CD4-positive, alpha-beta T cell treated with Interleukin-12 subunit alpha and Interleukin-12 subunit beta, for 1 hour (primary cell): ENCODE measurements around the gene ITGAL.
"Not testable (repeated sequence)": the region's sequence is repeated elsewhere in the genome, so short reads cannot be mapped to it uniquely, and the experiment has no call there.

Experiments
- DNase-seq: peaks from one replicate; pipeline ENCODE4 v3.0.0-alpha.2; 2020

The ITGAL gene

GRCh38 chr16:30457743-30458560 lies 14.6 kb upstream of the ITGAL start:
- DNase-seq: no peak

DNA sequence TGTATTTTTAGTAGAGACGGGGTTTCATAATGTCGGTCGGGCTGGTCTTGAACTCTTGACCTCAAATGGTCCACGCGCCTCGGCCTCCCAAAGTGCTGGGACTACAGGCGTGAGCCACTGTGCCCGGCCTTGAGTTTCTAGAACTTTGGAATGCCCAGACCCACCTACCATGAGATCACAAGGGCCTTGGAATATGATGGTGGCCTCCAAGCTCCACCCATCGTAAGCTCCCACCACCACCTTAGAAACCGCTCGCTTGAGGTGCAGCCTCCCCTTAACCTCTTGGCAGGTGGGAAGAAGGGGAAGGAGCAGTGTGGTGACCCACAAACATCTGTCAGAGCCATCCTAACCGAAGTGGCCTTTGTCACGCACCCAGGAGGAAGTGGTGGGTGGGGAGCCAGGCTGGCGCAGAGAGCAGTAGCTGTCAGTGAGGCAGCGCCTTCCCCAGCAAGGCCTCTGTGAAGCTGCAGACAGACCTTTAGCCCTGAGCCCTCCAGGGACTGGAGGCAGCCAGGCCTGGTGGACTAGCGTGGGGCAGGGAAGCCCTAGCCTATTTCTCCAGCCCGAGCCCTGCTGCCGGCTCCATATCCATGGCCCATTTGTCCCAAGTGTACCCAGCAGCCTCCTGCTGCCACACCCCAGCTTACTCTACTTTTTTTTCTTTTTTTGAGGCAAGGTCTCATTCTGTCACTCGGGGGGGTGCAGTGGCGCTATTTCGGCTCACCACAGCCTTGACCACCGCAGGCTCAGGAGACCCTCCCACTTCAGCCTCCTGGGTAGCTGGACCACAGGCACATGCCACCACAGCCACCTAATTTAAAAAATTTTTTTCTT lies 13.8 kb upstream of the ITGAL start:
- peak; percentile 77 for DNase-seq

DNA sequence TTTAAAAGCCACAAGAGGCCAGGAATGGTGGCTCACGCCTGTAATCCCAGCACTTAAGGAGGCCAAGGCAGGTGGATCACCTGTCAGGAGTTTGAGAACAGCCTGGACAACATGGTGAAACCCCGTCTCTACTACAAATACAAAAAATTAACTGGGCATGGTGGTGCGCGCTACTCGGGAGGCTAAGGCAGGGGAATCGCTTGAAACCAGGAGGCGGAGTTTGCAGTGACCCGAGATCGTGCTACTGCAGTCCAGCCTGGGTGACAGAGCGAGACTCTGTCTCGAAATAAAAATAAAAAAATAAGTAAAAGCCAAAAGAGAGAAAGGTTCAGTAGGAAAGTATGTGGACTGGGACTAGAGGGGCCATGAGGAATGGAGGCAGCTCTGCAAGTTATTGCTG lies 13.1 kb upstream of the ITGAL start:
- DNase-seq: no peak

DNA sequence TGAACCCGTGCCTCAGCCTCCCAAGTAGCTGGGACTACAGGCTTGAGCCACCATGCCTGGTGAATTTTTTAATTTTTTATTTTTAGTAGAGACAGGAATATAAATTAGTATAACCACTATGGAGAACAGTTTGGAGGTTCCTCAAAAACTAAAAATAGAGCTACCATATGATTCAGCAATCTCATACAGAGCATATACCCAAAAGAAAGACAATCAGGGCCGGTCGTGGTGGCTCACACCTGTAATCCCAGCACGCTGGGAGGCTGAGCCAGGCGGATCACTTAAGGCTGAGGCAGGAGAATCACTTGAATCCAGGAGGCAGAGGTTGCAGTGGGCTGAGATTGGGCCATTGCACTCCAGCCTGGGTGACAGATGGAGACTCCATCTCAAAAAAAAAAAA lies 11.1 kb upstream of the ITGAL start:
- DNase-seq: not testable (repeated sequence)

DNA sequence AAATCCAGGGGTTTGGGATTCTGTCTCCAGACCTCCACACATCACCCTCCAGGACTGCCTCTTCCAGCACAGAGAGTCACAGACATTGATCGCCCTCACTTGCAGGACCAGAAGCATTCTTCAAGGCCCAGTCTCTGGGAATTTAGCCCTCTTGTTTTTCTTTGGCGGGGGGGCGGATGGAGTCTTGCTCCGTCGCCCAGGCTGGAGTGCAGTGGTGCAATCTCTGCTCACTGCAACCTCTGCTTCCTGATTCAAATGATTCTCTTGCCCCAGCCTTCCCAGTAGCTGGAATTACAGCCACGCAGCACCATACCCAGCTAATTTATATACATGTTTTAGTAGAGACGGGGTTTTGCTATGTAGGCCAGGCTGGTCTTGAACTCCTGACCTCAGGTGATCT lies 8.5 kb upstream of the ITGAL start:
- DNase-seq: no peak

GRCh38 chr16:30470170-30470512 lies 2.4 kb upstream of the ITGAL start:
- no peak for DNase-seq

GRCh38 chr16:30470632-30470995 lies 1.9 kb upstream of the ITGAL start:
- DNase-seq: no peak

- peak; percentile 56 for DNase-seq
Observed at GRCh38 chr16:30473231-30474073, 910 bp downstream of the ITGAL start.

GRCh38 chr16:30474074-30474452 lies 1.5 kb downstream of the ITGAL start:
- DNase-seq: no peak

DNA sequence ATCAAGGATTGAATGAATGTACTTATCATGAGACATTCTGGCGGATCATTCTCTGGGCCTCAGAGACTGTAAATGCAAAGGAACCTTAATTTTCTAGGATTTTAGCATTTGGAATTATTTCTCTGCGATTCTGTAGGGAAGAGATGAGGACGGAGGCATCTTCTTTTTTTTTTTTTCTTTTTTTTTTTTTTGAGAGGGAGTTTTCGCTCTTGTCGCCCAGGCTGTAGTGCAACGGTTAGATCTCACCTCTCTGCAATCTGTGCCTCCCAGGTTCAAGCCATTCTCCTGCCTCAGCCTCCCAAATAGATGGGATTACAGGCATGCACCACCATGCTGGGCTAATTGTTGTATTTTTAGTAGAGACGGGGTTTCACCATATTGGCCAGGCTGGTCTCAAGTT lies 2.1 kb downstream of the ITGAL start:
- no peak for DNase-seq

DNA sequence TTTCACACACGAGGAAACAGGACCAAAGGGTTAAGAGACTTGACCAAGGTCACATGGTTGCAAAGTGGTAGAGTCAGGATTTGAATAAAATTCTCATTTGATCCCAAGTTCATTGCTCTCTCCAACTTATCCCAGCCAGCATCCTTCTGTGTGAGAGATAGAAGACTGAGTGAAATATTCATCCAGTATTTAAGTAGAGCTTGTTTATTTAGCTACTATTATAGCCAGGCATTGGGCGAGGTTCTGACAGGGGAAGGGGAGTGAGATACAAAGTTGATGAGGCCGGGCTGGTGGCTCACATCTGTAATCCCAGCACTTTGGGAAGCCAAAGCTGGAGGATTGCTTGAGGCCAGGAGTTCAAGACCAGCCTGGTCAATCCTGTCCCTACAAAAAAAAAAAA lies 4.4 kb downstream of the ITGAL start:
- no peak for DNase-seq

DNA sequence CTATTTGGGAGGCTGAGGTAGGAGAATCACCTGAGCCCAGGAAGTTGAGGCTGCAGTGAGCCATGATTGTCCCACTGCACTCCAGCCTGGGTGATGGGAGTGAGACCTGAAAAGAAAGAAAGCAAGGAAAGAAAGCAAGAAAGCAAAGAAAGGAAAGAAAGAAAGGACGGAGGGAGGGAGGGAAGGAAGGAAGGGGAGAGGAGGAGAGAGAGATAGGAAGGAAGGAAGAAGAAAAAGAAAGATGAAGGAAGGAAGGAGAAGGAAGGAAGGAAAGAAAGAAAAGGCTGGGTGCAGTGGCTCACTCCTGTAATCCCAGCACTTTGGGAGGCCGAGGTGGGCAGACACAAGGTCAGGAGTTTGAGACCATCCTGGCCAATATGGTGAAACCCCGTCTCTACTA lies 5.2 kb downstream of the ITGAL start:
- not testable (repeated sequence) for DNase-seq

DNA sequence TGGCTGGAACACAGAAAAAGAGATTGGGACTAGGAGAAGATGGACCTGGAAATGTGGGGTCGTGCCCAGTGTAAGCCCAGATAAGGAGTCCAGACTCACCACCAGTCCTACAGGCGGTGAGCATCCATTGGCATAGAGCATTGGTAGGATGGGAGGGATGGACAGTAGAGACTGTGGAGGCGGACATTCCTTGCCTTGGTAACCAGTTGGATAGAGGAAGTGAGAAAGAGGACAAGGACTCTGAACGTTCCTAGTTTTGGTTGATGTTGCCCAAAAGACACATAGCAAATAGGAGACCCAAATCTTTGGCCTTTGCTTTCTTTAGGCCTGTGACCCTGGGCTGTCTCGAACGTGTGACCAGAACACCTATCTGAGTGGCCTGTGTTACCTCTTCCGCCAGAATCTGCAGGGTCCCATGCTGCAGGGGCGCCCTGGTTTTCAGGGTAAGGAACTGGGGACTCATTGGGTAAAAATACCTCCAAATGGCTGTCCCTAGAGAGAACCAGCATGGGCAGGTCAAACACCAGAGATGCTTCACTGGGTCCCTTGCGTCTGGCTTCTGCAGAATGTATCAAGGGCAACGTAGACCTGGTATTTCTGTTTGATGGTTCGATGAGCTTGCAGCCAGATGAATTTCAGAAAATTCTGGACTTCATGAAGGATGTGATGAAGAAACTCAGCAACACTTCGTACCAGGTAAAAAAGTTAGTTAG lies 6.4 kb downstream of the ITGAL start:
- no peak for DNase-seq

GRCh38 chr16:30481381-30481780 lies 8.8 kb downstream of the ITGAL start:
- DNase-seq: no peak

DNA sequence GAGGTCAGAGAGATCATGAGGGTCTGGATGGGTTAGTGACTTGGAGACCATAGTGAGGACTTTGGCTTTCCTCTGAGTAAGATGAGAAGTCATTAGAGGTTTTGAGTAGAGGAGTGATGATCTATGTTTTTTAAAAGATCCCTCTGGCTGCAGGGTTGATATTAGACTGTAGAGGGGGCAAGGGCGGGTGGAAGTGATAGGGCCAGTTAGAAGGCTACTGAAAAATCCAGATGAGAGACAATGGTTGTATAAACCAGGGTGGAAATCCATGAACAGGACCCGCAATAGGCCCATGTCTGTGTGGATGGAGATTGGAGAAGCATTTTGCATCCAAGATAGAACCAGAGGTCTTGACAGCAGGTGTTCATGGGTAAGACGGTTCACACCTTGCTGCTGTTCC lies 9.8 kb downstream of the ITGAL start:
- no peak for DNase-seq

GRCh38 chr16:30484887-30485286 lies 12.3 kb downstream of the ITGAL start:
- no peak for DNase-seq

GRCh38 chr16:30485818-30486436 lies 13.4 kb downstream of the ITGAL start:
- DNase-seq: no peak

- DNase-seq: no peak
Observed at GRCh38 chr16:30488764-30489605, 16.4 kb downstream of the ITGAL start.

DNA sequence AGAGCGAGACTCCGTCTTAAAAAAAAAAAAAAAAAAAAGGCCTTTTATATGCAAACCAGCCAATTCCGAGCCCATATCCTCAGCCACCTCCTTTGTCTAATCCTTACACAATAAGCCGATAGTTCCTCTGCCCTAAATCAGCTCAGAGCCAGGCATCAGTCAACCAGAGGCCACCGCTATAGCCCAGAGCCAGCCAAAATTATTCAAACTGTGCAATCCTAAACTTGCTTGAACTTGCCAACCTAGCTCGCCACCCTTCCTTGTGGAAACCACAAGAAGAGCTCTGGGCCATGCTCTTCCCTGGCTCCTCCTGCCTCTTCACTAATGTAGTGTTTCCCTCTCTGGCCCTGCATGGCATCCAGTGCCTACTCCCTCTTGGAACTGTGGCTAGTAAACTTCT lies 17.7 kb downstream of the ITGAL start:
- no peak for DNase-seq

DNA sequence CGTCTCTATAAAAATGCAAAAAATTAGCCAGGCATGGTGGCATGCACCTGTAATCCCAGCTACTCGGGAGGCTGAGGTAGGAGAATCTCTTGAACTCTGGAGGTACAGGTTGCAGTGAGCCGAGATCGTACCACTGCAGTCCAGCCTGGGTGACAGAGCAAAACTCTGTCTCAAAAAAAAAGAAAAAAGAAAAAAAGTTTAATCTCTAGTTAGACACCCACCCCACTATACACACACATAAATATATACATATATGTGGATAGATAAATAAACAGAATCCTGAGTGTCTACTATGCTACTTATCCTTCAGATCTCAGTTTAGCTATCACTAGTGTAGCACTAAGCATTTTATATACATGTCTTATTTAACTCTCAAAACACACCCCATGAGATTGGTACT lies 18.7 kb downstream of the ITGAL start:
- DNase-seq: no peak

DNA sequence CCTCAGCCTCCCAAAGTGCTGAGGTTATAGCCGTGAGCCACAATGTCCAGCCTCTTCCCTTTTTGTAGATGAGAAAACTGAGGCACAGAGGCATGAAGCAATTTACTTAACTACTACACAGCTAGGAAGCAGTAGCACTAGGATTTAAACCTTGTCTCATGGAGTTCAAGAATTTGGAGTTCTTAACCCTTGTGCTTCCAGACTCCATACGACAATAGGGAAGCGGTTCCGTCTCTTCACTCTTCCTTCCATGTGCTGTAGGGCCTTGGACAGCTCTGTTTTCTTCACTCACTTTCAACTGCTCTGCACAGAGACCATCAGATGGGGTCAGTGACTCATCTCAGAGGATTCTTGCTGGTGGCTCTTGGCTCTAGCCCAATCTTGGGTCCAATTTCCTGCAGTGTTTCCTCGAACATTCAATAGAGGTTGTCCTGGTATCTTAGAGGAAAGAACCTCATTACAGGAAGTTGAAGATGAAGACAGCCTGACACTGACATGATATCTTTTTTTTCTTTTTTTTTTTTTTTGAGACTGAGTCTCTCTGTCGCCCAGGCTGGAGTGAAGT lies 19.3 kb downstream of the ITGAL start:
- peak; percentile 27 for DNase-seq
